ENCODE measurements around the gene SCRN2.
A peak's percentile ranks its signal among the peaks of the same experiment; 100 is the strongest.

Gene SCRN2

GRCh38 chr17:47840742-47841487, at the start of gene SCRN2:
TSS of gene SCRN2 (minus strand) at chr17:47841273. CDS start at chr17:47840843, 430 bp downstream.
- peak; percentile 54 to 84 (median 76) for DNase-seq

- DNase-seq, result peak; percentile 74 to 92 (median 87)
Measured at GRCh38 chr17:47889734-47890529, 48.9 kb upstream of the SCRN2 start.

GRCh38 chr17:47888293-47888692, 47.2 kb upstream of the SCRN2 start:
- no peak for DNase-seq

GRCh38 chr17:47884905-47885730, 44.0 kb upstream of the SCRN2 start:
- peak in 5 of 6 experiments; percentile 4 to 24 (median 16) for DNase-seq

GRCh38 chr17:47884427-47884740, 43.3 kb upstream of the SCRN2 start:
- no peak for DNase-seq

GRCh38 chr17:47883589-47884426, 42.7 kb upstream of the SCRN2 start:
- DNase-seq, result no peak

- no peak for DNase-seq
Measured at GRCh38 chr17:47882695-47883588, 41.9 kb upstream of the SCRN2 start.

- no peak for DNase-seq
Measured at GRCh38 chr17:47882247-47882646, 41.2 kb upstream of the SCRN2 start.

- no peak for DNase-seq
Measured at GRCh38 chr17:47879776-47880454, 38.8 kb upstream of the SCRN2 start.

- DNase-seq, result no peak
Measured at GRCh38 chr17:47879028-47879585, 38.0 kb upstream of the SCRN2 start.

- DNase-seq, result no peak
Measured at GRCh38 chr17:47878203-47879027, 37.3 kb upstream of the SCRN2 start.

GRCh38 chr17:47877368-47878034, 36.4 kb upstream of the SCRN2 start:
- no peak for DNase-seq

GRCh38 chr17:47875011-47875985, 34.2 kb upstream of the SCRN2 start:
- DNase-seq, result no peak

- DNase-seq, result no peak
Measured at GRCh38 chr17:47873200-47874090, 32.4 kb upstream of the SCRN2 start.

- DNase-seq, result no peak
Measured at GRCh38 chr17:47872651-47873161, 31.6 kb upstream of the SCRN2 start.

- DNase-seq, result no peak
Measured at GRCh38 chr17:47872019-47872650, 31.1 kb upstream of the SCRN2 start.
